Measurements from ENCODE around the gene PTPRN2. TPM values are rescaled to one million over a fixed set of nuclear protein-coding genes. Genes with fewer than 3 reads are reported as not detected.

PTPRN2 gene
- total and polyA plus RNA-seq, 8 donors, result 12.2 to 49.2 (median 31.8) TPM

GRCh38 chr7:157634401-157635147 is 953.0 kb downstream of the PTPRN2 start:
- H3K4me3 ChIP-seq, result no peak overlapping the region
- TF ChIP-seq, protein P1, sequence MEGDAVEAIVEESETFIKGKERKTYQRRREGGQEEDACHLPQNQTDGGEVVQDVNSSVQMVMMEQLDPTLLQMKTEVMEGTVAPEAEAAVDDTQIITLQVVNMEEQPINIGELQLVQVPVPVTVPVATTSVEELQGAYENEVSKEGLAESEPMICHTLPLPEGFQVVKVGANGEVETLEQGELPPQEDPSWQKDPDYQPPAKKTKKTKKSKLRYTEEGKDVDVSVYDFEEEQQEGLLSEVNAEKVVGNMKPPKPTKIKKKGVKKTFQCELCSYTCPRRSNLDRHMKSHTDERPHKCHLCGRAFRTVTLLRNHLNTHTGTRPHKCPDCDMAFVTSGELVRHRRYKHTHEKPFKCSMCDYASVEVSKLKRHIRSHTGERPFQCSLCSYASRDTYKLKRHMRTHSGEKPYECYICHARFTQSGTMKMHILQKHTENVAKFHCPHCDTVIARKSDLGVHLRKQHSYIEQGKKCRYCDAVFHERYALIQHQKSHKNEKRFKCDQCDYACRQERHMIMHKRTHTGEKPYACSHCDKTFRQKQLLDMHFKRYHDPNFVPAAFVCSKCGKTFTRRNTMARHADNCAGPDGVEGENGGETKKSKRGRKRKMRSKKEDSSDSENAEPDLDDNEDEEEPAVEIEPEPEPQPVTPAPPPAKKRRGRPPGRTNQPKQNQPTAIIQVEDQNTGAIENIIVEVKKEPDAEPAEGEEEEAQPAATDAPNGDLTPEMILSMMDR (IDR thresholded peaks at IDR 0.05), result no peak
- H3K27ac ChIP-seq, result no peak overlapping the region
- H3K9me3 ChIP-seq, result no peaks in the 10 kb centered on the region
- ATAC-seq, result no peak
- no peak for DNase-seq
- intact Hi-C loops (cut with DNase I), result no loop called here
- 92 to 95% methylated on average over 24 of the region's 24 CpGs for WGBS, 2 donors
- H3K36me3 ChIP-seq, result no peaks in the 10 kb centered on the region
- FAIRE-seq, result no peak
- no peaks in the 10 kb centered on the region for H3K4me1 ChIP-seq
- H3K27me3 ChIP-seq, result no peaks in the 10 kb centered on the region

DNA sequence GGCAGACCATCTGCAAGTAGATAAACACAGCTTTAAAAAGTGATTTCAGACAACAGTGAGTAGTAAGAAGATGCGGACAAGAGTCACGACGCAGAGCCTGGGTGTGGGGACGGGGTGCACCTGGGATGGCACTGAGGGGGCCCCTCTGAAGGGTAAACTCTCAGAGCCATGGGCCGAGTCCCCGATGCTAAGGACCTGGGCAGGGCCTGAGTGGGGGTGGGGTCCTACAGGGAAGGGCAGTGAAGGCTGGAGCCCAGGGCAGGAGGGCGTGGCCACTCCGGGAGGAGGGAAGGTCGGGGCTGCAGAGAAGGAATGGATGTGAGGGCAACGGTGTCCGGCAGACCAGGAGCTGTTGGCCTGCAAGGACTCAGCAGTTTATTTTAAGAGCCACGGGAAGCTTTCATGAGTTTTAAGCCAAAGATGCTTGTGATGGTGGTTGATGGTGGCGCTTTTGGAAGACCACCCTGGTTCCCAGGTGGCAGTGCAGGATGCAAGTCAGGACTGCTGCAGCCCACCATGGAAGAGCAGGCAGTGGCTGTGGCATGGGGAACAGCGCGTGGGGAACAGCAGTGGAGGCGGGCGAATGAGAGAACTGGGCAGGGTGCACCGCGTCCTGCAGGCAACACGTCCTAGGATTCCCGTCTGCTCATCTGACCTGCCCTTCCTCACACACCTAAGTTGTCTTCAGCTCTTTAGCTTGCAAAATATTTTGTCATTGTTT is 954.0 kb downstream of the PTPRN2 start:
- Histone ChIP-seq H3K9me3 (no peaks in the 10 kb centered on the region), H3K36me3 (no peaks in the 10 kb centered on the region), H3K27ac (no peak overlapping the region), H3K4me1 (no peaks in the 10 kb centered on the region), H3K4me3 (no peak overlapping the region), H3K27me3 (no peaks in the 10 kb centered on the region)
- DNase-seq (no peak), ATAC-seq (no peak), FAIRE-seq (no peak)
- TF ChIP-seq, protein P1 (IDR thresholded peaks at IDR 0.05), result no peak
- intact Hi-C loops (cut with DNase I), result no loop called here
- WGBS, 2 donors, result 87 to 92% methylated on average over 21 of the region's 21 CpGs

DNA sequence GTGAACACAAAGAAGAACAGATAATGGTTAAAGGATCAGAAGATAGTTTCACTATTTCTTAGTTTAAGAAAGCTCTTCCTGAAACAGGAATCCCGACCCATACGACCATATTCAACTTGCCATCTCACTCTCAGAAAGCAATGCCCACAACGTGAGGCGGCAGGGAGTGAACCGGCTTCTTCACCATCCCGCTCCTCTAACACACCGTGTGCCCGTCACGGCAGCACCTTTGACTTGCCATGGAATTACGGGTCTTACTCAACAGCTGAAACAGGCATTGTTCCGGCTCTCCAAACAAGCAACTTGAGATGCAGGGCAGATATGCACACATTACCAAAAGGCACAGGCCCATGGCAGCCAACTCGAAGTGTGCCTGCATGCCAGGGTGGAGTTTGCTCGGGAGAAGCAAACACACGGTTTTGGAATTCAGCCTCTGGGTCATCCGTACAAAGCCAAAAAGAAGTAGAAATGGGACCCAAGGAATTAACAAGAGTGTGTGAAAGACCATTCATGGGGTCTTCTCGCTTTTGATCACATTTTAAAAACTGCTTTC is 957.2 kb downstream of the PTPRN2 start:
- H3K9me3 ChIP-seq, result no peaks in the 10 kb centered on the region
- FAIRE-seq (no peak), ATAC-seq (no peak), DNase-seq (peak in 1 of 6 donors; percentile 19)
- no peak overlapping the region for H3K27ac ChIP-seq
- TF ChIP-seq, protein P1 (IDR thresholded peaks at IDR 0.05), result no peak
- H3K27me3 ChIP-seq, result no peaks in the 10 kb centered on the region
- H3K36me3 ChIP-seq, result no peaks in the 10 kb centered on the region
- intact Hi-C loops (cut with DNase I), result no loop called here
- H3K4me1 ChIP-seq, result no peaks in the 10 kb centered on the region
- no peak overlapping the region for H3K4me3 ChIP-seq
- WGBS, 2 donors, result 85 to 88% methylated on average over 16 of the region's 16 CpGs

DNA sequence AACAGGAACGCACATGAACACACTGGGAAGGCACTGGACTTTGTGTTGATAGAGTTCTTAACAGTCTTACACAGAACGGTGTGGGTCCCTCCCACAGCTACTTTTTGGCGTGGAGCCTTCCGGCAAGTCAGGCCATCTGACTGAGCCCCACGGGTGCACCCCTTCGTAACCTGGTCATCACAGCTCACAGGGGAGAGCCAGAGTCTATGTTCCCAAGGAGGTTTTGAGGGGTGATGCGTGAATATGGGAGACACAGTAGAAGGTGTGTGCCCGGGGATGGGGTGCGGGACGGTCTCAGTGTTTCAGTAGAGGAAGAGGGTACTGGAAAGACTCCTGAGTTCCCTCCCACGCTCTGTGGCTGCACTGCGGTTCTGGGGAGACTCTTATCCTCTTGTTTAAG is 959.2 kb downstream of the PTPRN2 start:
- intact Hi-C loops (cut with DNase I), result no loop called here
- no peak for DNase-seq
- Histone ChIP-seq H3K27ac (no peak overlapping the region), H3K4me3 (no peak overlapping the region), H3K27me3 (no peaks in the 10 kb centered on the region), H3K4me1 (no peaks in the 10 kb centered on the region), H3K9me3 (no peaks in the 10 kb centered on the region), H3K36me3 (no peaks in the 10 kb centered on the region)
- ATAC-seq, result no peak
- TF ChIP-seq, protein P1 (IDR thresholded peaks at IDR 0.05), result no peak
- no peak for FAIRE-seq
- 92 to 95% methylated on average over 12 of the region's 12 CpGs for WGBS, 2 donors
